Measurements from ENCODE around the gene FOXI3.
"Not testable (repeated sequence)": the region's sequence is repeated elsewhere in the genome, so short reads cannot be mapped to it uniquely, and the experiment has no call there.

Gene FOXI3

GRCh38 chr2:88442061-88442460, 10.4 kb downstream of the FOXI3 start:
- DNase-seq (ENCODE audit: low read depth in 2 of 2), result no peak

- no peak for DNase-seq (ENCODE audit: low read depth in 2 of 2)
Measured at GRCh38 chr2:88437010-88437409, 15.5 kb downstream of the FOXI3 start.

DNA sequence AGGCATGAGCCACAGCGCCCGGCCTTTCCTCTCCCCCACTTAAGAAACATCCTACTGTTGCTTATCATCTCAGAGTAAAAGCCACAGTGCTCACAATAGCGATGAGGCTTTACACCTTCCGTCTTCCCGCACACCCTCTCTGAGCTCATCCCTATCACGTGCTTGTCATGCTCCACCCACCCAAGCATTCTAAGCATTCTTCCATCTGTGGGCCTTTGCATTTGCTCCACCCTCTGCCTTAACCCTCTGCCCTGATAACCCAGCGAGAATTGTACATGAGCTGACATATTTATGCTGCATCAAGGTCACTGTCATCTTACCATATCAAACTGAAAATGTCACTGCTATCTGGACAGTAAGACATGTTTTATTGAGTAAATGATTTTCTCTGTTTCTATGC, 22.6 kb downstream of the FOXI3 start:
- DNase-seq (ENCODE audit: low read depth in 2 of 2), result no peak

GRCh38 chr2:88423733-88424132, 28.8 kb downstream of the FOXI3 start:
- no peak for DNase-seq (ENCODE audit: low read depth in 2 of 2)

GRCh38 chr2:88419051-88419450, 33.4 kb downstream of the FOXI3 start:
- not testable (repeated sequence) for DNase-seq (ENCODE audit: low read depth in 2 of 2)

DNA sequence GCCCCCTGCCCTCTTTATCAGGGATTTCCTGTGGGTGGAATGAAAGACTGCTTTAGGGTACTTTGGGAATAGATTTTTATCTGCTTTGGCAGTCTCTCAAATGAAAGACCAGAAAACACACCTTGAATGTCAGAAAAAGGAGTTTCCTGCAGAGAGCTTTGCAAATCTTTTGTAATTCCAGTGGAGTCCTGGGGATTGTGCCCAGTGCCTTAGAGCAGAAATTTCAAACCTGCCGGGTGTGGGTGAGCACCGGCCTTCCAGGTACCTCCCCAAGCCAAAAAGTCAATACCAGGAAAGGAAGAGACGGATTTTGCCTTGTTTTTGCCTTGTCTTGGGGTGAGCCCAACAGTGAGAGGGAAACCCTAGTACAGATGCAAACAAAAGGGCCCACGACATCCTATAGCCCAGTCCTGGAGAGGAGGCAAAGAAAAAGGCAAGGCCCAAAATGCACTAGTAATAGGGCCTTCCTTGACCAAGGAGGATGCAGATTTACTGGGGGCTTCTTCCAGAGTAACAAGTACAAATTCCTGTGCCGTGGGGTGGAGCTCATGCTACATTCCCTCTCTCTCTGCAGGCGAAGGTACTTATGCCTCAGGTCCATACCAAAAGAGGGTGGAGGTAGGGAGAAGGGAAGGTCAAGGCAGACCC, 36.4 kb downstream of the FOXI3 start:
- no peak for DNase-seq (ENCODE audit: low read depth in 2 of 2)

DNA sequence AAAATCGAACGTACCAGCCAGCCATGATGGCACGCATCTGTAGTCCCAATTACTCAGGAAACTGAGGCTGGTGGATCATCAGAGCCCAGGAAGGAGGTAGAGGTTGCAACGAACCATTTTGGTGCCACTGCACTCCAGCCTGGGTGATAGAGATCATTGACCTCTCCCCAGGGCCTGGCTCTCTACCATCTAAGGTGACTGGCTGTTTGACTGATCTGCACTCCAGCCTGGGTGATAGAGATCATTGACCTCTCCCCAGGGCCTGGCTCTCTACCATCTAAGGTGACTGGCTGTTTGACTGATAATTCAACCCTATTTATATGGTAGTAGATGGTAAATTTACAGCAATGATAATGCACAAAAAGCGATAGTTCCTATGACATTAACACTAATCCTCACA, 43.6 kb downstream of the FOXI3 start:
- DNase-seq (ENCODE audit: low read depth in 2 of 2), result not testable (repeated sequence)

- DNase-seq (ENCODE audit: low read depth in 2 of 2), result no peak
Measured at GRCh38 chr2:88400037-88400767, 52.3 kb downstream of the FOXI3 start.

DNA sequence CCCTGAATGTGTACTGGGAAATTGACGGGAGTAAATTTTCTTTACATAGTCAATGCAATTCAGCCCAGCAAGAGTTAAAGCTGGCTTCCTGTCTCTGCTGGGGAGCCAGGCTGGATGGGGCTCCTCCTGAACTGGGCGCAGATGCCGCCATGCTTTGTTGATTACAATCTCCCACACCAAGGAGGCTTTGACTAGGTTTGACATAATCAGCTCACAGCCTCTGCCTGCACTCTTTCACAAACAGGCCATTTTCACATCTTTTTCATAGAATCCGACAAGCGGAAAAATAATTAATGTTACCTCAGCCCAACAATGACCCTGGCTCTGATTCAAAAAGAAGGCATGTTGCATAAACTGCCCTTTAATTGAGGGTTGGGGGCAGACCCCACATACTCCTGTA, 54.3 kb downstream of the FOXI3 start:
- no peak for DNase-seq (ENCODE audit: low read depth in 2 of 2)
